Activated naive CD4-positive, alpha-beta T cell (primary cell): ENCODE measurements around the gene NKAIN2.

Source experiments
- DNase-seq, 4 experiments: peaks; one replicate each; lab custom pipeline; 2025; lab: John Stamatoyannopoulos, UW

NKAIN2 gene

GRCh38 chr6:124029567-124029966 is 225.9 kb downstream of the NKAIN2 start:
- no peak for DNase-seq

GRCh38 chr6:124033501-124033900 is 229.8 kb downstream of the NKAIN2 start:
- no peak for DNase-seq

- DNase-seq = no peak
Measured at GRCh38 chr6:124036384-124036783, 232.7 kb downstream of the NKAIN2 start.

- no peak for DNase-seq
Measured at GRCh38 chr6:124040655-124041054, 237.0 kb downstream of the NKAIN2 start.

GRCh38 chr6:124052120-124052519 is 248.5 kb downstream of the NKAIN2 start:
- DNase-seq = no peak

- DNase-seq = no peak
Measured at GRCh38 chr6:124053315-124053714, 249.7 kb downstream of the NKAIN2 start.

- no peak for DNase-seq
Measured at GRCh38 chr6:124054034-124054433, 250.4 kb downstream of the NKAIN2 start.

GRCh38 chr6:124055395-124055794 is 251.7 kb downstream of the NKAIN2 start:
- DNase-seq = no peak

- DNase-seq = no peak
Measured at GRCh38 chr6:124055963-124056362, 252.3 kb downstream of the NKAIN2 start.

GRCh38 chr6:124056407-124057334 is 253.0 kb downstream of the NKAIN2 start:
- no peak for DNase-seq

GRCh38 chr6:124057461-124057860 is 253.8 kb downstream of the NKAIN2 start:
- DNase-seq = no peak

GRCh38 chr6:124064317-124065113 is 260.9 kb downstream of the NKAIN2 start:
- no peak for DNase-seq

- no peak for DNase-seq
Measured at GRCh38 chr6:124066269-124066668, 262.6 kb downstream of the NKAIN2 start.

- no peak for DNase-seq
Measured at GRCh38 chr6:124066946-124067552, 263.4 kb downstream of the NKAIN2 start.

GRCh38 chr6:124069230-124069950 is 265.7 kb downstream of the NKAIN2 start:
- DNase-seq = no peak

GRCh38 chr6:124073021-124073420 is 269.4 kb downstream of the NKAIN2 start:
- no peak for DNase-seq

GRCh38 chr6:124073820-124074587 is 270.3 kb downstream of the NKAIN2 start:
- no peak for DNase-seq

- no peak for DNase-seq
Measured at GRCh38 chr6:124074606-124075005, 270.9 kb downstream of the NKAIN2 start.

- DNase-seq = no peak
Measured at GRCh38 chr6:124076336-124077048, 272.8 kb downstream of the NKAIN2 start.

- DNase-seq = no peak
Measured at GRCh38 chr6:124078169-124078568, 274.5 kb downstream of the NKAIN2 start.
